MM.1S (cell line): ENCODE data around the gene FAM120B.

Experiments used
- DNase-seq: peaks from one replicate; pipeline ENCODE4 v3.0.0-alpha.2; 2015
- H2AFZ ChIP-seq: fragments of 300-600 bp; sonication (generic); 2 replicates; pipeline ENCODE4 v1.6.0; 2016; ENCODE audit warnings: antibody characterized with exemption, low read length
- H3F3A ChIP-seq: fragments of 300-600 bp; sonication (generic); 2 replicates; pipeline ENCODE4 v1.6.1; 2016; ENCODE audit warnings: mild to moderate bottlenecking, antibody characterized with exemption, low read length, moderate library complexity, mixed read lengths; ENCODE audit not compliant: insufficient read depth
- H3K27ac ChIP-seq: fragments of 300-600 bp; sonication (generic); 2 replicates; pipeline ENCODE4 v1.5.1; 2016; ENCODE audit warnings: mild to moderate bottlenecking, low read length
- H3K27me3 ChIP-seq: fragments of 300-600 bp; sonication (generic); replicated peaks from 2 replicates; pipeline ENCODE4 v1.6.0; 2016; ENCODE audit warnings: low read length; ENCODE audit not compliant: insufficient read depth
- H3K36me3 ChIP-seq: fragments of 300-600 bp; sonication (generic); replicated peaks from 2 replicates; pipeline ENCODE4 v1.6.1; 2016; ENCODE audit warnings: mild to moderate bottlenecking, low read length, mixed read lengths; ENCODE audit not compliant: insufficient read depth
- H3K4me1 ChIP-seq: fragments of 300-600 bp; sonication (generic); 2 replicates; pipeline ENCODE4 v1.6.1; 2016; ENCODE audit warnings: low read length, mixed read lengths
- H3K4me2 ChIP-seq: fragments of 300-600 bp; sonication (generic); 2 replicates; pipeline ENCODE4 v1.6.0; 2016; ENCODE audit warnings: low read depth, low read length
- H3K4me3 ChIP-seq: fragments of 300-600 bp; sonication (generic); 2 replicates; pipeline ENCODE4 v1.5.1; 2016; ENCODE audit warnings: low read length, mixed read lengths
- H3K79me2 ChIP-seq: fragments of 300-600 bp; sonication (generic); 2 replicates; pipeline ENCODE4 v1.6.1; 2016; ENCODE audit warnings: mixed run types, low read length, mixed read lengths
- H3K9ac ChIP-seq: fragments of 300-600 bp; sonication (generic); 2 replicates; pipeline ENCODE4 v1.6.1; 2016; ENCODE audit warnings: low read length, mixed read lengths
- H3K9me2 ChIP-seq: fragments of 300-600 bp; sonication (generic); replicated peaks from 2 replicates; pipeline ENCODE4 v1.6.1; 2016; ENCODE audit warnings: mild to moderate bottlenecking, low read length, mixed read lengths; ENCODE audit not compliant: insufficient read depth
- H3K9me3 ChIP-seq: fragments of 300-600 bp; sonication (generic); replicated peaks from 2 replicates; pipeline ENCODE4 v1.6.1; 2016; ENCODE audit warnings: mild to moderate bottlenecking, low read length, mixed read lengths; ENCODE audit not compliant: insufficient read depth
- H4K20me1 ChIP-seq: fragments of 300-600 bp; sonication (generic); 2 replicates; pipeline ENCODE4 v1.6.1; 2016; ENCODE audit warnings: mild to moderate bottlenecking, low read length, moderate library complexity, mixed read lengths; ENCODE audit not compliant: insufficient read depth
- EZH2 ChIP-seq: fragments of 300-600 bp; sonication (generic); optimal IDR thresholded peaks from 2 replicates; pipeline ENCODE3; 2017; ENCODE audit warnings: low read depth, mild to moderate bottlenecking, antibody characterized with exemption, low read length, mixed read lengths
- EZH2phosphoT487 ChIP-seq: fragments of 300-600 bp; sonication (generic); IDR thresholded peaks from 2 replicates; pipeline ENCODE4 v1.6.1; 2018; ENCODE audit warnings: antibody characterized with exemption, low read length
- TF ChIP-seq, protein P1 (sequence below): fragments of 300-600 bp; sonication (generic); IDR thresholded peaks from 2 replicates; pipeline ENCODE4 v1.5.1; 2016; ENCODE audit warnings: antibody characterized with exemption, low read length, mixed read lengths

Gene FAM120B

DNA sequence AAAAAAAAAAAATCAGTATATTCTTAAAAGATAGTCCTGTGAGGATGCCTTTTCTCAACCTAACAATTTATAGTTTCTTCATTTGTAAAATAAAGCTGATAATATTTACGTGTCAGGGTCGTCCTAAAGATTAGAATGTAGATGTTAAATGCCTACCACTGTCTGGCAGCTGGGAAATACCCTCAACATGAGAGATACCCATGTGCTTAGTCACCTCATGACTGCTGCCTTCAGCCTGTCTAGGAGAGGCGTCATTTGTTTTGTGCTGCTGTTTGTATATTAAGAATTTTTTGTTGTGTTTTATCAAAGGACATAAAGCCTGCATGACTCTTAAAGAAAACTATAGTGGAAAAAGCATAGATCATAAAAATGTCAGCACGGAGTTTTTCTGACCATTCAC lies 9.5 kb downstream of the FAM120B start:
- no peak for DNase-seq
- Histone ChIP-seq H3K4me1 (no peaks in the 10 kb centered on the region), H3K36me3 (no peaks in the 10 kb centered on the region), H3K4me2 (no peak overlapping the region), H3K9me3 (no peaks in the 10 kb centered on the region), H2AFZ (no peak overlapping the region), H3K79me2 (peaks cover 8% of the 10 kb centered on the region; the same call in 1 of the 2 replicates), H4K20me1 (no peaks in the 10 kb centered on the region), H3K27me3 (no peaks in the 10 kb centered on the region), H3F3A (no peaks in the 10 kb centered on the region), H3K27ac (no peak overlapping the region), H3K9ac (no peak overlapping the region), H3K4me3 (no peak overlapping the region), H3K9me2 (no peaks in the 10 kb centered on the region)
- TF ChIP-seq, protein P1, sequence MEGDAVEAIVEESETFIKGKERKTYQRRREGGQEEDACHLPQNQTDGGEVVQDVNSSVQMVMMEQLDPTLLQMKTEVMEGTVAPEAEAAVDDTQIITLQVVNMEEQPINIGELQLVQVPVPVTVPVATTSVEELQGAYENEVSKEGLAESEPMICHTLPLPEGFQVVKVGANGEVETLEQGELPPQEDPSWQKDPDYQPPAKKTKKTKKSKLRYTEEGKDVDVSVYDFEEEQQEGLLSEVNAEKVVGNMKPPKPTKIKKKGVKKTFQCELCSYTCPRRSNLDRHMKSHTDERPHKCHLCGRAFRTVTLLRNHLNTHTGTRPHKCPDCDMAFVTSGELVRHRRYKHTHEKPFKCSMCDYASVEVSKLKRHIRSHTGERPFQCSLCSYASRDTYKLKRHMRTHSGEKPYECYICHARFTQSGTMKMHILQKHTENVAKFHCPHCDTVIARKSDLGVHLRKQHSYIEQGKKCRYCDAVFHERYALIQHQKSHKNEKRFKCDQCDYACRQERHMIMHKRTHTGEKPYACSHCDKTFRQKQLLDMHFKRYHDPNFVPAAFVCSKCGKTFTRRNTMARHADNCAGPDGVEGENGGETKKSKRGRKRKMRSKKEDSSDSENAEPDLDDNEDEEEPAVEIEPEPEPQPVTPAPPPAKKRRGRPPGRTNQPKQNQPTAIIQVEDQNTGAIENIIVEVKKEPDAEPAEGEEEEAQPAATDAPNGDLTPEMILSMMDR: no peak
- TF ChIP-seq EZH2 (no peak), EZH2phosphoT487 (no peak)

DNA sequence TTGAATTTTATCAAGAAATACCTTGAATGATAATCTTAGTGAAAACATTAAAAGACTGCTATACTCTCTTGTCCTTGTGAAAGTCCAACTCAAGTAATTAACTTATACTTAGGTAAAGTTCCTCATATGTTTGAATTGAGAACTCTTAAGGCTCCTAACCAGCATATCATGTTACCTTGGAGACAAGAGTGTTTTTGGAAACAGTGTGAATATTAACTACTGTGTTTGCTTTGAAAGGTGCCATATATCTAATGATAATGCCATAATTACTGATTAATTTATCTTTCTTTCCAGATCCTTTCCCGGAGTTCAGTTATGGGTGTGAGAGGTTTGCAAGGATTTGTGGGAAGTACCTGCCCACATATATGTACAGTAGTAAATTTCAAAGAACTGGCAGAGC lies 10.5 kb downstream of the FAM120B start:
- no peak overlapping the region for H3K4me2 ChIP-seq

DNA sequence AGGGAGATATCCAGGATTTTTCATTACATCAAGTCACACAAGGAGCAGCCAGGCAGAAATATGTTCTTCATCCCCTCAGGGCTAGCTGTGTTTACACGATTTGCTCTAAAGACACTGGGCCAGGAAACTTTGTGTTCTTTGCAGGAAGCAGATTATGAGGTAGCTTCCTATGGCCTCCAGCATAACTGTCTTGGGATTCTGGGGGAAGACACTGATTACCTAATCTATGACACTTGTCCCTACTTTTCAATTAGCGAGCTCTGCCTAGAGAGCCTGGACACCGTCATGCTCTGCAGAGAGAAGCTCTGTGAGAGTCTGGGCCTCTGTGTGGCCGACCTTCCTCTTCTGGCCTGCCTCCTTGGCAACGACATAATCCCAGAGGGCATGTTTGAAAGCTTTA lies 11.2 kb downstream of the FAM120B start:
- no peak overlapping the region for H3K27ac ChIP-seq
- no peak overlapping the region for H3K9ac ChIP-seq
- no peaks in the 10 kb centered on the region for H3K36me3 ChIP-seq
- TF ChIP-seq, protein P1: no peak
- TF ChIP-seq EZH2phosphoT487 (no peak), EZH2 (no peak)
- H3F3A ChIP-seq: no peaks in the 10 kb centered on the region
- no peaks in the 10 kb centered on the region for H3K4me1 ChIP-seq
- no peak overlapping the region for H2AFZ ChIP-seq
- no peaks in the 10 kb centered on the region for H4K20me1 ChIP-seq
- DNase-seq: no peak
- peaks cover 8% of the 10 kb centered on the region; the same call in 1 of the 2 replicates for H3K79me2 ChIP-seq
- H3K27me3 ChIP-seq: no peaks in the 10 kb centered on the region
- H3K4me2 ChIP-seq: no peak overlapping the region
- H3K4me3 ChIP-seq: no peak overlapping the region
- H3K9me2 ChIP-seq: no peaks in the 10 kb centered on the region
- H3K9me3 ChIP-seq: no peaks in the 10 kb centered on the region

More for the DNA sequence above, 10.5 kb downstream of the FAM120B start:
- Histone ChIP-seq H3K9ac (no peak overlapping the region), H3K9me2 (no peaks in the 10 kb centered on the region), H3K79me2 (peaks cover 8% of the 10 kb centered on the region; the same call in 1 of the 2 replicates), H3K4me3 (no peak overlapping the region), H3K36me3 (no peaks in the 10 kb centered on the region), H3K27me3 (no peaks in the 10 kb centered on the region), H4K20me1 (no peaks in the 10 kb centered on the region), H3K4me1 (no peaks in the 10 kb centered on the region), H3K27ac (no peak overlapping the region), H2AFZ (no peak overlapping the region), H3K9me3 (no peaks in the 10 kb centered on the region), H3F3A (no peaks in the 10 kb centered on the region)
- TF ChIP-seq EZH2 (no peak), EZH2phosphoT487 (no peak)
- TF ChIP-seq, protein P1: no peak
- DNase-seq: no peak
